Colon (tissue), 2 donors: Measurements from ENCODE around the gene FBXL17.
"Not testable (repeated sequence)": the region's sequence is repeated elsewhere in the genome, so short reads cannot be mapped to it uniquely, and the experiment has no call there.

ENCODE experiments used
- FAIRE-seq: peaks from 2 replicates; lab custom pipeline; 2012; peaks lifted over from hg19 to GRCh38; lab: Jason Lieb, UNC
- donor health status: control.
- donor health status: control.

The FBXL17 gene

DNA sequence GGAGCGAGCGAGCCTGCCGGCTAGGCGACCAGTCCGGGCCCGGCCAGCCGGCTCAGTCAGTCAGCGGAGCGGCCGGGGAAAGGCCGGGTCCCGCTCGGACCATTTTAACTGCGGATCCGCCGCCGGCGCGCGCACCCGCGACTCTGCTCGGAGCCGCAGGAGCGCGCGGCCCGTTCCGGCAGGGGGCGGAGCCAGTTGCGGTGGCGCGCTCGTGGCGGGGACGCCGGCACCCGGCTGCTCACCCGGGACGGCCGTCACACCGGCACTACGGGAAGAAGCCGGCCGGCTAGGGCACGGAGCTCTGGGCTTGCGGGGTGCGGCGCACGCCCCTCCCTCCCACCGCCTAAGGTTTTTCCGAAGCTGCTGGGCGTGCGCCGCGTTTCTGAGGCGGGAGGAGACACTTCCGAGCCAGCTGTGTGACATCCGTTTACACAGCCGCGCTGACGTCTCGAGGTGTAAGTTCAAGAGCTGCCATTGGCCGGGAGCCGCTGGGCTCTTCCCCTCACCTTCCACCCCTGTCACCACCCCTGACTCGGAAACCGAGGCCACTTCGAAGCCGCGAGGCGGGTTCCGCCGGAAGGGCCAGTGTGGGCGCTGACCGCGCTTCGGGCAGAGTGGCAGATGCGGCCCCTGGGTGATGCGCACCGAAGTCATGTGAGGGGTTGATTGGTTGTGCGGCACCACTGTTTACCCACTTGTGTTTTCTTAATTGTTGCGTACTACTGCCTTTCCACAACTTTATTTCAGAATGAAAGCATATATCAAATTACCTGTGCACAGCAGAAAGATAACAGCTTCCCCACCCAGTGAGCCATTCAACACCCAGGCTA, at the start of gene FBXL17:
TSS of gene FBXL17 (minus strand) at position 145 of the 830 bp plus-strand sequence.
- FAIRE-seq = no peak

DNA sequence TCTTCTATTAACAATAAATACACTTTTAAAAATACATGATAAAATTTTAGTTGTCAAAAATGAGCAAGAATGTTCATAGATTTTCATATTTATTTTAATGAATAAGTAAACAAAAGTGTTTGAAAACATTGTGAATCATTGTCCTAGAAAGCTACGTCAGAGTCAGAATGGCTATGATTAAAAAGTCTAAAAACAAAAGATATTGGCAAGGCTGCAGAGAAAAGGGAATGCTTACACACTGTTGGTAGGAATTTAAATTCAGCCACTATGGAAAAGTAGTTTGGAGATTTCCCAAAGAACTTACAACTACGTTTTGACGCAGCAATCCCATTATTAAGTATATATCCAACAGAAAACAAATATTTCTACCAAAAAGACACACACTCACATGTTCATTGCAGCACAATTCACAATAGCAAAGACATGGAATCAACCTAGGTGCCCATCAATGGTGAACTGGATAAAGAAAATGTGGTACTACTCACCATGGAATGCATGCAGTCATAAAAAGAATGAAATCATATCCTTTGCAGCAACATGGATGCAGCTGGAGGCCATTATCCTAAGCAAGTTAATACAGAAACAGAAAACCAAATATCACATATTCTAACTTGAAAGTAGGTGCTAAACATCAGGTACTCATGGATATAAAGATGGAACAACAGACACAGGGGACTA, 49.2 kb upstream of the FBXL17 start:
- peak; percentile 10 for FAIRE-seq

- no peak for FAIRE-seq
Observed at GRCh38 chr5:108421713-108422112, 39.8 kb upstream of the FBXL17 start.

- FAIRE-seq = no peak
Observed at GRCh38 chr5:108420755-108421154, 38.9 kb upstream of the FBXL17 start.

GRCh38 chr5:108420158-108420557, 38.3 kb upstream of the FBXL17 start:
- no peak for FAIRE-seq

GRCh38 chr5:108418197-108418596, 36.3 kb upstream of the FBXL17 start:
- FAIRE-seq = no peak

DNA sequence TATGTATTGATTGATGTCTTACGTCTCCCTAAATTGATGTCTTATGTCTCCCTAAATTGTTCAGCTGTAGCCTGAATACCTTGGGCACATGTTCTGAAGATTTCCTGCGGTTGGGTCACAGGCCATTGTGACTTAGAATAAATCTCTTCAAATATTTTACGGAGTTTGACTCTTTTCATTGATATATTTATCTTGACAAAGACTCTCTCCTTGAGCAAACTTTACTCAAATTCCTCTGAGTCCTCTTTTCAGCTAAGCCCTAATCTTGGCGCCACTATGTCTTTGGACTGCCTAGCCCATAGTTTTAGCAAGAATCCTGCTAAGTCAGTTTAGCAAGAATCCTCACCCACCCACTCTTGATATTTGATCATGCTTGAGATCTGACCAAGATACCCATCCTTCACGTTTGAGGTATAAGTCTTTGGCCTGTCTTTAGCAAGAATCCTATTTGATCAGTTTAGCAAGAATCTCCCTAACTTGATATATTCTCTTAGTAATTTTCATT, 35.3 kb upstream of the FBXL17 start:
- FAIRE-seq = no peak

- peak; percentile 72 for FAIRE-seq
Observed at GRCh38 chr5:108415726-108416125, 33.8 kb upstream of the FBXL17 start.

DNA sequence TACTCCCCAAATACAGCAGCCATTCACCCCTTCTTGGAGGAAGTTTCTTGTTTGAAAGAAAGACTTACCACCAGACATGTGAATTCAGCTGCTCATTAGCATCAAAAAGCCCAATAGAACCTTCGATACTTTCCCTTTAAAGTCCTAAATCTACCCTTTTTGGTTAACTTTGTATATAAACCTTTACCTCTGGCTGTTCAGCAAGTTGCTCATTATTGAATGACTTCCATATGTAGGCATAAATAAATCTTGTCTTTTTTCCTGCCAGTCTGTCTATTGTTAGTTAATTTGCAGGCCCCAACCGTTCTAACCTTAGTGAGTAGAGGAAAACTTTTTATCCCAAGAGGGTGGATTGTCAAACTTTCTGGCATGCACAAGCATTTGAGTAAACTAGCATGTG, 27.9 kb upstream of the FBXL17 start:
- no peak for FAIRE-seq

DNA sequence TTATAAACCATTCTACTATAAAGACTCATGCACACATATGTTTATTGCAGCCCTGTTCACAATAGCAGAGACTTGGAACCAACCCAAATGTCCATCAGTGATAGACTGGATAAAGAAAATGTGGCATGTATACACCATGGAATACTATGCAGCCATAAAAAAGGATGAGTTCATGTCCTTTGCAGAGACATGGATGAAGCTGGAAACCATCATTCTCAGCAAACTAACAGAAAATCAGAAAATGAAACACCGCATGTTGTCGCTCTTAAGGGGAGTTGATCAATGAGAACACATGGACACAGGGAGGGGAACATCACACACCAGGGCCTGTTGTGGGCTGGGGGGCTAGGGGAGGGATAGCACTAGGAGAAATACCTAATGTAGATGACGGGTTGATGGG, 23.3 kb upstream of the FBXL17 start:
- FAIRE-seq = not testable (repeated sequence)

DNA sequence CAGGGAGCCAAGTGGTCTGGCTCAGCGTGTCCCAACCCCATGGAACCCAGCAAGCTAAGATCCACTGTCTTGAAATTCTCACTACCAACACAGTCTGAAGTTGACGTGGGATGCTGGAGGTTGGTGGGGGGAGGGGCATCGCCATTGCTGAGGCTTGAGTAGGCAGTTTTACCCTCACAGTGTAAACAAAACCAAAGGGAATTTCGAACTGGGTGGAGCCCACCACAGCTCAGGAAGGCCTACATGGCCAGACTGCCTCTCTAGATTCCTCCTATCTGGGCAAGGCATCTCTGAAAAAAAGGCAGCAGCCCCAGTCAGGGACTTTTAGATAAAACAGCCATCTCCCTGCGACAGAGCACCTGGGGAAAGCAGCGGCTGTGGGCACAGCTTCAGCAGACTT, 17.1 kb upstream of the FBXL17 start:
- FAIRE-seq = no peak

GRCh38 chr5:108396837-108397236, 14.9 kb upstream of the FBXL17 start:
- FAIRE-seq = not testable (repeated sequence)

- no peak for FAIRE-seq
Observed at GRCh38 chr5:108387758-108388157, 5.9 kb upstream of the FBXL17 start.

DNA sequence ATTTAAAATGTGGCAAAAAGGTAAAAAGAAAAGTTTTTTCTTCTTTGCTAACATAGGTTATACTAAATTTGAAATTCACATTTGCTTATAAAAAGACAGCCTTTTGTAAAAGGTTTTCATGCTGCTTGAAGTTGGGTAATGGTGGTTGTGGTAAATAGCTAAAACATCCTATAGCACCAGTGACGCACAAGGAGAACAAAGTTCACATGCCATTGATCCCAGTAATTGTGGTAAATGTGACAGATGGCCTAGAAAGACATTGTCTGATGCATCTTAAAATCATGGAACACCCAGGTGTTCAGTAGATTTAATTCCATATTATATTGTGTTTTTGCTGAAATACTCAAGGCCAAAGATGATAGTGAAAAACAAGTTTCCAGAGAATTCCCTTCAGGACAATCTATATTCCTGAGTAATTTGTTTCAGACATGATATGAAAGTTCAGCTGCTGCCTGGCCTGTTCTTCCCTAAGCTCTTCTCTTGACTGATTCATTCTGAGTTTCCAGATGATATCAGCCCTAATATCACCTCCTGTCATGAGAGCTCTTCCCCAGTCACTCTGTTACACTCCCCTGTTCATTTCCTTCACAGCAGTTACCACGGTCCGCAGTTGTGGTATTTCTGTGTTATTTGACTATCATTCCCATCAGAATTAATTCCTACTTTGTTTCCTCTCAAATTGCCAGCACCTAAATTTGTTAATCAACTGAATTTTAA, 4.6 kb upstream of the FBXL17 start:
- FAIRE-seq = no peak

DNA sequence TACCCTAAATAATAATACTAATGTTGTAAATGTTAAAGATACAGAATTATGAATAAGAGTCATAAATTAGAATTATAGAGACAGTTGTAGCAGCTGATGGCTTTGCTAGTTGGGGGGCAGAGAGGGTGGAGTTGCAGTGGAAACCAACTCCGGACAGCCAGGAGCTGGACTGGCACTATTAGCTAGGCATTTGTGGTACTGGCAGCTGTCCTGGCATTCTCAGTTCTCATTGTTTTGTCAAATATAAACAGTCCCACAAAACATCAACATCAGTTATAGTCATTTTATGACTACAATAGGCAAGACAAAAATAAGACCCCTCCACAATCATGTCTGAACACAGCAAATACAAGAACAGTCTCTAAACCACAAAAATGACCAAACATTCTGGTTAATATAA, 2.8 kb upstream of the FBXL17 start:
- FAIRE-seq = no peak

- no peak for FAIRE-seq
Observed at GRCh38 chr5:108382784-108383330, 959 bp upstream of the FBXL17 start.

DNA sequence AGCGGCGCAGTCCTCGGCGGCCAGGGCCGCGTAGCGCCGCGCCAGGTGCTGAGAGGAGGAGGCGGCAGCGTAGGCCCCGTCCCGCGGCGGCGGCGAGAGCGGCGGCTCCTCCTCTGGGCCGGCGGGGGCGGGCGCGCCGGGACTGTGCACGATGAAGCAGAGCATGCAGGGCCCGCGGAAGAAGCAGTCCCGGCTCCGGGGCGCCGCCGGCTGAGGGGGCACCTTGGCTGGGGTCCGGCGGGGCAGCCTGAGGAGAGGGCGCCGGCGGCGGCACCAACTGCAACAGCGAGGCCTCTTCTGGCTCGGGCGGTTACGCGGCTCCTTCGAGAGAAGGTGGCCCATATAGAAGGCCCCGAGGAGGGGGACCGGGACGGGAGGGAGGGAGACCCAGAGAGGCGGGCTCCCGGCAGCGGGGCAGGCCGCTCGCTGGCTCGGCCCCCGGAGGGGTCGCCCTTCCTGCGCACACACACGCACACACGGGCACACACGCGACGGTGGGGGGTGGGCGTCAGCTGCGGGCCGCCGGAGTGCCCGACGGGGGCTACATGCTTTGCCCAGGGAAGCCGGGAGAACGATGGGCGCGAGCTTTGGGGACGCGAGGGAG, 446 bp downstream of the FBXL17 start:
- no peak for FAIRE-seq

DNA sequence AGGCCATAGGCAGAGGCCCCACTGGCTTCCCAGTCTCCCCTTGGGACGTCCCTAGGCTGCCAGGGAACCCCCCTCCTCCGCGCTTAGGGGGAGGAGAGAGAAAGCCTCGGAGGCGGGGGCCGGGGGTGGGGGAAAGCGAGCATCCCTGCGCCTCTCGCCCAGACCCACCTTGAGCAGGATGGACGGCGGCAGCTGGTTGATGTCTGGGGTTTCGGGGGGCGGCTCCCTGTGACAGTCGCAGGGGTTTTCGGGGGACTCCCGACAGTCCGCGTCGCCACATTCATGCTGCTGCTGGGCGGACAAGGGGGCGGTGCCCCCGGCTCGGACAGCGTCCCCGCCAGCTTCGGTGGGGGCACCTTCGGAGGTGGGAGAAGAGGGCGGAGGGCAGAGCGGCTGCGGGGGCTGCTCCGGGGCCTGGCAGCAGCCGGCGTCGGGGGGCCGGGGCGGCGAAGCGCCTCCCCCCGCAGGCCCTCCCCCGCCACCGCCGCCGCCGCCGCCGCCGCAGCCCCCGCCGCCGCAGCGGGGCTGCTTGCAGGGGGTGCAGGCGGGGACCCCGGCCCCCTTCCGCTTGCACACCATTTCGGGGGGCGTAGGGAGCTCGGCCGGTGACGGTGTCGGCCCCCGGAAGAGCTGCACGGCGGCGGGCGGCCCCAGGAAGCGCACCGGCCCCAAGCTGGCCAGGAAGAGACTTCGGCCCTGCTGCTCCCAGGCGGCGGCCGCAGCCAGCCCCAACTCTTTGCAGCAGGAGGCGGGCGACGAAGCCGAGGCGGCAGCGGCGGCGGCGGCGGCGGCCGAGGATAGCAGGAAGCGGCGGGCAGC, 1.2 kb downstream of the FBXL17 start:
- FAIRE-seq = no peak

- no peak for FAIRE-seq
Observed at GRCh38 chr5:108379722-108380530, 2.0 kb downstream of the FBXL17 start.

DNA sequence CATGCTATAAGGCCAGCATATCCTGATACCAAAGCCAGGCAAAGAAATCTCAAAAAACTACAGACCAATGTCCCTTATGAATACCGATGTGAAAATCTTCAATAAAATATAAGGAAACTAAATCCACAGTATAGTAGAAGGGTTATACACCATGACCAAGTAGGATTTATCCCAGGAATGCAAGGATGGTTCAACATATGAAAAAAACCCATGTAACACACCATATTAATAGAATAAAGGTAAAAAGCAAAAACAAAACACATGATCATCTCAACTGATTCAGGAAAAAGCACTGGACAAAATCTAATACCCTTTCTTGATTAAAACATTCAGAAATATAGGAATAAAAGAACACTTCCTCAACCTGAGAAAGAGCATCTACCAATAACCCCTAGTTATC, 6.1 kb downstream of the FBXL17 start:
- no peak for FAIRE-seq
